ENCODE results near the gene SPATA25. TPM values are rescaled to one million over a fixed set of nuclear protein-coding genes. Genes with fewer than 3 reads are reported as not detected.
A peak's percentile ranks its signal among the peaks of the same experiment; 100 is the strongest.

Gene SPATA25
- total RNA-seq, 1 donor from 2014 or later = 0.47 TPM

DNA sequence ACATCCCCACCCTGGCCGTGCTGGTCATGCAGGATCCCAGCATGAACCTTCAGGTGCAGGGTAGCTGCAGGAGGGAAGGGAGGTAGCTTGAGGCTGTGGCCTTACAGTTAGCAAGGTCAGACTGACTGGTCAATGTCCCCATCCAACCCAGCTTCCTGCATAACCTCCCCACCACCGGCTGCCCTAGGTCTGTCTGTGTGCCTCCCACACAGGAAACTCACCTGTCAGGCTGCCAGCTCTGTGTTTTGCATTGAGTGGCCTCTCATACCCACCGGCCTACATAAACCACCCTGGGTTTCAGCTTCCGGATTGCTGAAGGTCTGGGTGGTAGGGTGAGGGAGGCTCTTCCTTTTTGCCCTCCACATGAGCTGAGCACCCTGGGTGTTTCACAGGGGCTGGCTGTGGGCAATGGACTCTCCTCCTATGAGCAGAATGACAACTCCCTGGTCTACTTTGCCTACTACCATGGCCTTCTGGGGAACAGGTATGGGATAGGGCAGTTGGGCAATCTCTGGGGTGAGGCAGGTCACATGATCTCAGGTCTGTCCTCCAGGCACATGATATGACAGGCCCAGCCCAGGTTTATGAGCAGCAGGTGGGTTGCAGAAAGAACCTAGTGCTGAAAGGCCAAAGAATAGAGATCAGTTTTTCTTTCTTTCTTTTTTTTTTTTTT, 5.5 kb upstream of the SPATA25 start:
- DNase-seq = peak; percentile 56
- H3K27ac Mint-ChIP-seq = peak overlapping the region; percentile 66
- H3K4me1 Mint-ChIP-seq = peaks cover 17% of the 10 kb centered on the region
- H3K9me3 Mint-ChIP-seq = no peaks in the 10 kb centered on the region
- intact Hi-C loops (cut with micrococcal nuclease) = no loop called here
- H3K27me3 Mint-ChIP-seq = no peaks in the 10 kb centered on the region
- H3K36me3 Mint-ChIP-seq (ENCODE audit: low read depth) = peaks cover 10% of the 10 kb centered on the region
- peak overlapping the region; percentile 95 for H3K4me3 Mint-ChIP-seq

DNA sequence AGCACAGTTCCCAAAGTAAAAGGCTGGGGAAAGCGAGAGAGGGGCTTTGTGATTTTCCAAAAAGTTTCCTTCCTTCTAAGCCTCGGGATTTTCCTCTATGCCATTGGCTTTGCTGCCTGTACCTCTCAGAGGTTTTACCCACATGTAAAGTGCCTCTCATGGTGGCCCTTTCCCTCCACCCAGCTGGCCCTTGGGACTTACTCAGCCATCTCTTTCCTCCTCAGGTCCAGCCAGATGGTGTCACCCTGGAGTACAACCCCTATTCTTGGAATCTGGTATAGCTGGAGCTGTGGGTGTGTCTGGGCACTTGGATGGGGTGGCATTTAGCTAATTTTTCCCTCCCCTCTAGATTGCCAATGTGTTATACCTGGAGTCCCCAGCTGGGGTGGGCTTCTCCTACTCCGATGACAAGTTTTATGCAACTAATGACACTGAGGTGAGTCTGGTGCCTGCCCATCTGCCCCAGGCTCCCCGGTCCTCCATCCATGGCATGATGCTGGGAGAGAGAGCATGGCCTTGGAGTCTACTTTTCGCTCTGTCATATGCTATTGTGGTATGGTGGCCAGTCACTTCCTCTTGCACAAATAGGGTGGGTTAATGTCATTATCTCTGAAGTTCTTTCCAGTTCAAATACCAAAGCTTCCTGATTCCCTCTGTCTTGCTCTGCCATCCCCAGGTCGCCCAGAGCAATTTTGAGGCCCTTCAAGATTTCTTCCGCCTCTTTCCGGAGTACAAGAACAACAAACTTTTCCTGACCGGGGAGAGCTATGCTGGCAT, 4.8 kb upstream of the SPATA25 start:
- no peaks in the 10 kb centered on the region for H3K27me3 Mint-ChIP-seq
- peaks cover 17% of the 10 kb centered on the region for H3K4me1 Mint-ChIP-seq
- intact Hi-C loops (cut with micrococcal nuclease) = no loop called here
- H3K9me3 Mint-ChIP-seq = no peaks in the 10 kb centered on the region
- DNase-seq = peak; percentile 57
- peaks cover 5% of the 10 kb centered on the region for H3K36me3 Mint-ChIP-seq (ENCODE audit: low read depth)
- H3K4me3 Mint-ChIP-seq = peak overlapping the region; percentile 95
- H3K27ac Mint-ChIP-seq = peak overlapping the region; percentile 66

DNA sequence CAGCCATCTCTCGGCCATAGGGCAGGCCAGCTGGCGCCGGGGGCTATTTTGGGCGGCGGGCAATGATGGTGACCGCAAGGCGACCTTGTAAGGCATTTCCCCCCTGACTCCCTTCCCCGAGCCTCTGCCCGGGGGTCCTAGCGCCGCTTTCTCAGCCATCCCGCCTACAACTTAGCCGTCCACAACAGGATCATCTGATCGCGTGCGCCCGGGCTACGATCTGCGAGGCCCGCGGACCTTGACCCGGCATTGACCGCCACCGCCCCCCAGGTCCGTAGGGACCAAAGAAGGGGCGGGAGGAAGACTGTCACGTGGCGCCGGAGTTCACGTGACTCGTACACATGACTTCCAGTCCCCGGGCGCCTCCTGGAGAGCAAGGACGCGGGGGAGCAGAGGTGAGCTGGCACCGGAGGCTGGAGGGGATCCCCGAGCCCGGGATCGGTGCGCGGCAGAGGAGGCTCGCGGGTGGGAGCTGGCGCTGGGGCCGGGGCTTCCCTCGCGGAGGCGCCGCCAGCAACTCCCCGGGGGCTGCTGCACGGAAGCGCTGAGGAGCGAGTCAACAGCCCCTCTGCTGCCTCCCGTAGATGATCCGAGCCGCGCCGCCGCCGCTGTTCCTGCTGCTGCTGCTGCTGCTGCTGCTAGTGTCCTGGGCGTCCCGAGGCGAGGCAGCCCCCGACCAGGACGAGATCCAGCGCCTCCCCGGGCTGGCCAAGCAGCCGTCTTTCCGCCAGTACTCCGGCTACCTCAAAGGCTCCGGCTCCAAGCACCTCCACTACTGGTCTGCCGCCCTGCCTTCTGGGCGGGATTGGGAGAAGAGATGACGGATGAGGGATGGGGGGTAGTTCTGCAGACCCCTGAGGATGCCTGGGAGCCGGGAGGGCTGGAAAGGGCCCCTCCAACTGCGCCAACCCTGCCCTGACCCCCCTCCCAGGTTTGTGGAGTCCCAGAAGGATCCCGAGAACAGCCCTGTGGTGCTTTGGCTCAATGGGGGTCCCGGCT, 3.9 kb upstream of the SPATA25 start, which contains the start of the genes CTSA and NEURL2:
TSS of gene CTSA (plus strand) at position 351 of the 999 bp plus-strand sequence. CDS start at position 585, 234 bp downstream.
TSS of gene NEURL2 (minus strand) at position 224 of the 999 bp plus-strand sequence. CDS start at position 7, 217 bp downstream.
- Mint-ChIP-seq H3K27ac (peak within 1 kb of the TSS; percentile 92), H3K4me3 (peak within 1 kb of the TSS; percentile 95), H3K9me3 (no peaks in the 10 kb centered on the region), H3K36me3 (ENCODE audit: low read depth) (peaks cover 5% of the 10 kb centered on the region), H3K4me1 (peaks cover 17% of the 10 kb centered on the region), H3K27me3 (no peaks in the 10 kb centered on the region)
- intact Hi-C loops (cut with micrococcal nuclease) = loop anchor here (1.0 to 2.0 kb wide), 4 partner anchors 10 to 44 kb away; partner anchors contain the start of genes ACOT8, PCIF1, ZSWIM1 and ZSWIM3
- DNase-seq = peak; percentile 96

DNA sequence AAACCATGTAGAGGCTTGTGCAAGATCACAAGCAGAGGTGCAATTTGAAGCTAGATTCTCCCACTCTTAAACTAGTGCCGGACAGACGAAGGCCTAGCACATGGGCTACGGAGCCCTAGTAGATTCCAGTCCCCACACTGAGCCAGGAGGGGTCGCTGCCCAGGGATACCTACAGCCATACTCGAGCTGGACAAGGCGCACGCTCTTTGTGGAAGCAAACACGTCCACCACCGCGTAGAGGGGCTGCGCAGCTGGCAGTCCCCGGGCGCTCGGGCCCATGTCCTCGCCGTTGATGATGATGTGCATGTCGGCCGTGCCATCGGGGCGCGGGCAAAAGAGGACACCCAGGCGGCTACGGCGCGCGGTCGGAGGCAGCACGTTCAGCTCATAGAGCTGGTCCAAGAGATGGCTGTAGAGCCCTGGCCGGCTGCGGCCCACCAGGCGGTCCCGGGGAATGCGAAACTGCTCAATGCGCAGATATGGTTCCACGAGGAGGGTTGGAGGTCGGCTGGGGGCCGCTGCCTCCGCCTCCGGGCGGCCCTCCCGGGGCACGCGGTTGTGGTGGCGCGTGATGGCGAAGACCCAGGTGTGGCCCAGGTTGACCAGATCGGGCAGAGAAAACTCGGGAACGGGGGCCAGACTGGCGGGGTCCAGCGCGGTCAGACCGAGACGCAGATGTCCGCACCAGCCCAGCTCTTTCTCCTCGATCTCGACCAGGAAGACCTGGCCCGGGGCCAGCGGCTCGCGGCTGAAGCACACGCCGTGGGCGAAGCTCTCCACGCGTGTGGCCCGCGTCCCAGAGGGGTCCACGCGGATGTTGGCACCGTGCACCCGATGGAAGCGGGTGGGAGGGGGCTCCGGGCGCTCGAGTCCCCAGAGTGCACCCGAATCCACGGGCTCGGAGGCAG, 2.9 kb upstream of the SPATA25 start:
- intact Hi-C loops (cut with micrococcal nuclease) = loop anchor here (2.0 kb wide), 1 partner anchor 44 kb away; the partner anchor contains the start of gene PCIF1
- Mint-ChIP-seq H3K36me3 (ENCODE audit: low read depth) (peaks cover 5% of the 10 kb centered on the region), H3K9me3 (no peaks in the 10 kb centered on the region), H3K4me1 (peaks cover 19% of the 10 kb centered on the region), H3K27ac (peak overlapping the region; percentile 92), H3K27me3 (no peaks in the 10 kb centered on the region), H3K4me3 (peak overlapping the region; percentile 95)
- DNase-seq = peak; percentile 79

DNA sequence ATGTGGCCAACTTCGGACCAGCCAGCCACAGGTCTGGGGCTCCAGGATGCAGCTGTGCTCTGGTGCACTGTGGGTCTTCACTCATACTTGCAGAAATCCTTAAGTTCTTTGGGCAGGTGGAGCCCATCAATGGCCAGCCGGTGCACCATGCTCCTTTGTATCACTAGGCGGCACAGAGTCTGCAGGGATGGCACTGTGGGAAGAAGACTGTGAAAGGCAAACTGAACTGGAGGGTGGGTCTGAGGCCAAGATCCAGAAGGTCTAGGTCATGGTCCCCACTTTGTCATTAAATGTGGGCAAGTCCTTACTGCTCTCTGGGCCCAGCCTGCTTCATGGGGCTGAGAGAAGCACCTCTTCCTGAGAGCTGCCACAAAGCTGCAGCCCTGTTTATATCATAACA, 1.3 kb upstream of the SPATA25 start:
- no peaks in the 10 kb centered on the region for H3K9me3 Mint-ChIP-seq
- H3K36me3 Mint-ChIP-seq (ENCODE audit: low read depth) = peaks cover 12% of the 10 kb centered on the region
- H3K27ac Mint-ChIP-seq = no peak overlapping the region
- H3K27me3 Mint-ChIP-seq = no peaks in the 10 kb centered on the region
- H3K4me1 Mint-ChIP-seq = peaks cover 24% of the 10 kb centered on the region
- DNase-seq = peak; percentile 51
- intact Hi-C loops (cut with micrococcal nuclease) = no loop called here
- no peak overlapping the region for H3K4me3 Mint-ChIP-seq

DNA sequence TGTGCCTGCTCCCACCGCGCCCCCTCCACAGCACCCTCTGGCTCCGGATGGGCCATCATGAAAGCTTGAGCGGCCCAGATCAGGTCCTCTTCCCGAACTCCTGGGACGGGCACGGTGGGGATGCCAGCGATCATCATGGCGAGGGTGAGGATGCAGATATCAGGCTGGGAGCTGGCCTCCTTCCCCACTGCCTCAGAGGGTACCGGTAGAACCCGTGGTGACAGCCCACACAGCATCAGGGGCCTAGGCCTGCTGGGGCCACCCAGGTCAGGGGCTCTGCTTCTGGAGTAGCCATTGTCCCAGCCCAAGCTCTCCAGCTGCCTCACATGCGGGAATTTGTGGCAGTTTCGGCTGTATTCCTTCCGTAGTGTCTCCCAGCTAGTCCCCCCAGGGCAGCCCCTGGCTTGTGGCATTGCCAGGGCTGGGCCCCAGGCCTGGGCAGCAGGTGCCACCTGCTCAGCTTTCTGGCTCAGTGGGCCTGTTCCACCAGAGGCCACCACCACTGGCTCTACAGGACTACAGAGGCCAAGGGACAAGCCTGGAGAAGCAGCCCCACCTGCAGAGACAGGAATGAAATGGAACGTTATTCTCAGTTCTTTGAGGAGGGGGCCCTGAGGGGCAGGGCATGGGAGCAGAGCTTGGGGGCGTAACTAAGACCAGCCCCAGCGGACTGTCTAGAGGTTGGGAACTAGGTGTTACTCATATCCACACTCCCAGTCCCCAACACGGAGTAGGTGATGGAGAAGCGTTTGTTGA, 654 bp downstream of the SPATA25 start:
- Mint-ChIP-seq H3K4me1 (peaks cover 30% of the 10 kb centered on the region), H3K27me3 (no peaks in the 10 kb centered on the region), H3K9me3 (no peaks in the 10 kb centered on the region), H3K27ac (no peak overlapping the region), H3K36me3 (ENCODE audit: low read depth) (peaks cover 23% of the 10 kb centered on the region), H3K4me3 (no peak overlapping the region)
- intact Hi-C loops (cut with micrococcal nuclease) = no loop called here
- DNase-seq = peak; percentile 52

DNA sequence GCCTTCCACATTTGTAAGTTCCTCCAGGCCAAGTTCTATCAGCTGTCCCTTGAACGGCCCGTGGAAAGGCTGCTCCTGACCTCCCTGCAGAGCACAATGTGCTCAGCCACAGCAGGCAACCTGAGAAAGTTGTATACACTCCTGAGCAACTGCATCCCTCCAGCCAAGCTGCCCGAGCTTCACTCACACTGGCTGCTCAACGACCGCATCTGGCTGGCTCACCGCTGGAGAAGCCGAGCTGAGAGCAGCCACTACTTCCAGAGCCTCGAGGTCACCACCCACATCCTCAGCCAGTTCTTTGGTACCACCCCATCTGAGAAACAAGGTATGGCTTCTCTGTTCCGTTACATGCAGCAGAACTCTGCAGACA, 4.3 kb downstream of the SPATA25 start:
- intact Hi-C loops (cut with micrococcal nuclease) = loop anchor here (5.0 kb wide), 1 partner anchor 71 kb away; the partner anchor contains the start of gene UBE2C
- DNase-seq = peak; percentile 51
- H3K4me3 Mint-ChIP-seq = peak overlapping the region; percentile 32
- peaks cover 32% of the 10 kb centered on the region for H3K36me3 Mint-ChIP-seq (ENCODE audit: low read depth)
- H3K4me1 Mint-ChIP-seq = peaks cover 33% of the 10 kb centered on the region
- peak overlapping the region; percentile 41 for H3K27ac Mint-ChIP-seq
- no peaks in the 10 kb centered on the region for H3K9me3 Mint-ChIP-seq
- no peaks in the 10 kb centered on the region for H3K27me3 Mint-ChIP-seq

DNA sequence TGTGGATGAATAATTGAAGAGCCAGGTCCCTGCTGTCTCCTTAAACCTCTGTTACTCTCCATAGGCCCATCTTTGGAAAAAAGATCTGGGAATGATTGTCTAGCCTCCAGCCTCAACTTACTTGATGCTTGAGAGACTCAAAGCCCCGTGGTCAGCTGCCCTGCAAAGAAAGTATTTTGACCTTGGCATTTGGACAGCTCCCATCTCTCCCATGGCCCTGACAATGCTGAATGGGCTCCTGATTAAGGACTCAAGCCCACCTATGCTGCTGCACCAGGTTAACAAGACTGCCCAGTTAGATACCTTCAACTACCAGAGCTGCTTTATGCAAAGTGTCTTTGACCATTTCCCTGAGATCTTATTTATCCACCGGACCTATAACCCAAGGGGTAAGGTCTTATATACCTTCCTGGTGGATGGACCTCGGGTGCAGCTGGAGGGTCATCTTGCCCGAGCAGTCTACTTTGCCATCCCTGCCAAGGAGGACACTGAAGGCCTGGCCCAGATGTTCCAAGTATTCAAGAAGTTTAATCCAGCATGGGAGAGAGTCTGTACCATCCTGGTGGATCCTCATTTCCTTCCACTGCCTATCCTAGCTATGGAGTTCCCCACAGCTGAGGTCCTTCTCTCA, 4.8 kb downstream of the SPATA25 start:
- peaks cover 33% of the 10 kb centered on the region for H3K4me1 Mint-ChIP-seq
- peak overlapping the region; percentile 41 for H3K27ac Mint-ChIP-seq
- peaks cover 32% of the 10 kb centered on the region for H3K36me3 Mint-ChIP-seq (ENCODE audit: low read depth)

DNA sequence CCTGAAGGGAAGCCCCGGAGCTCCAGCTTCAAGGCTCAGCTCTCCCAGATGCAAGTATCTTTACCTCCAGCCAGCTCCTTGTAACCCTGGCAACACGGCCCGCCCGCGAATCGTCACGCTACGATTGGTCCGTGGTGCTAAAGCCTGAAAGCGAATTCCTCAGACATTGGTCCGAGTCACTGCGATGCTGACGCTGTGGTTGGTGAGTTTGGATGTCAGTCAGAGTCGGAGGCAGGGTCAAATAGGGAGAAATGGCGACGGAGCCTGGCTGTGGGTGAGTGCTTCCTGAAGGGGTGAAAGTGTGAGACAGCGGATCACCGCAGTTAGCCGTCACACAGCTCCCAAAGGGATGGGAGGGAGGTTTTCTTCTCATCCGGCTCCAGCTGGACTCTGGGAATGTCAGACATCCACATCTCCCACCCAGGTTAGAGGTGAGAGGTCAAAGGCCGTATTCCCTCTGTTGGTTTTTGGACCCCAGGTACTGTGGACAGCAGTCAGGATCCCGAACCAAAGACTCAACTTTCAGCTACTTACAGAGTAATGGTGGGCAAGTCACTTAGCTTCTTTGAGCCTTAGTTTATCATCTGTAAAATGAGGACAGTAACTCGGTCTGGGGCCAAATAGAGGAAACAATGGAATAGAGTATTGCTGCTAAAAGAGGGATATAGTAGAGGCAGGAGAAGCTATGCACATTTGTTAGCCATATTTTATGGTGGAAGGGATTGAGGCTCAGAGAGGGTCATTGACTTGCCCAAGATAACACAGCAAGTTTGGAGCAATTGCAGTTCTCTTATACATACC, 6.2 kb downstream of the SPATA25 start, which contains the start of gene ZSWIM1:
TSS of gene ZSWIM1 (plus strand) at position 240 of the 801 bp plus-strand sequence. CDS start 1,366 bp downstream, outside the sequence.
- Mint-ChIP-seq H3K4me3 (peak within 1 kb of the TSS; percentile 92), H3K9me3 (no peaks in the 10 kb centered on the region), H3K36me3 (ENCODE audit: low read depth) (peaks cover 32% of the 10 kb centered on the region), H3K27me3 (no peaks in the 10 kb centered on the region), H3K27ac (peak within 1 kb of the TSS; percentile 82), H3K4me1 (peaks cover 33% of the 10 kb centered on the region)
- peak; percentile 100 for DNase-seq
- intact Hi-C loops (cut with micrococcal nuclease) = loop anchor here (1.0 to 5.0 kb wide), 4 partner anchors 10 to 69 kb away; partner anchors contain the start of genes ACOT8, CTSA, NEURL2 and PCIF1

More for the DNA sequence above, 4.8 kb downstream of the SPATA25 start:
- no peaks in the 10 kb centered on the region for H3K9me3 Mint-ChIP-seq
- H3K27me3 Mint-ChIP-seq = no peaks in the 10 kb centered on the region
- peak; percentile 54 for DNase-seq
- H3K4me3 Mint-ChIP-seq = peak overlapping the region; percentile 77
- intact Hi-C loops (cut with micrococcal nuclease) = loop anchor here (5.0 kb wide), 1 partner anchor 70 kb away; the partner anchor contains the start of gene UBE2C

DNA sequence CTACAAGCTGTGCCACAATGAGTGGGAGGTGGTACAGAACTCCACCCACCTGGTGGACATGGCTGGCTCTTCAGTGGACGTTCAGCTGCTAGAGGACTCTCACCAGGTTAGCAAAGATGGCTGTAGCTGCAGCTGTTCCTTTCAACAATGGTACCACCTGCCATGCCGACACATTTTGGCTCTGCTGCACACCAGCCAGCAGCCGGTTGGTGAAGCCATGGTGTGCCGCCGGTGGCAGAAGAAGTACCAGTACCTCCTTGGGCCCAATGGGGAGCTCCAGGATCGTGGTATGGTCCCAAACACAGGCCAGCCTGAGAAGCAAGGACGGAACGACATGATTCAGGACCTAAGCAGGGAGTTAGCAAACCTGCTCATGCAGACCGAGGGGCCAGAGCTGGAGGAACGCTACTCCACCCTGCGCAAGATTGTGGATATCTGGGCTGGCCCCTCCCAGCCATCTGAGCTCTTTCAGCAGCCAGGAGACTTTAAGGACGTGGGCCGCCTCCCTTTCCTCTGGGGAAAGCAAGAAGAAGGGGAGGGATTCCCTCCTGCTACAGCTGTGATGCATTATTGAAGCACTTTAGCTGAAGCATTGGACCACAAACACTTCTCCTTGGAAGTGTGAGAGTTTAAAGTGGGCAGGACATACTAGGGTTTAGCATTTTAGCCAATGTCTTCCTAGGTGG, 9.2 kb downstream of the SPATA25 start:
- Mint-ChIP-seq H3K27ac (no peak overlapping the region), H3K4me1 (peaks cover 21% of the 10 kb centered on the region), H3K27me3 (no peaks in the 10 kb centered on the region), H3K9me3 (no peaks in the 10 kb centered on the region), H3K36me3 (ENCODE audit: low read depth) (peaks cover 20% of the 10 kb centered on the region), H3K4me3 (no peak overlapping the region)
- DNase-seq = no peak
- intact Hi-C loops (cut with micrococcal nuclease) = no loop called here
